Panc1 (cell line): ENCODE data around the gene LY6G5B. TPM values are rescaled to one million over a fixed set of nuclear protein-coding genes. Genes with fewer than 3 reads are reported as not detected.

Source experiments
- ATAC-seq: fragments of 200-7000 bp; cut with Tn5 transposase; 2 replicates; pipeline ENCODE4 v1.9.1; 2020; ENCODE audit warnings: mild to moderate bottlenecking, moderate library complexity
- BruUV-seq: library from RNA; stranded (reverse); fragments of 400-500 nt; replicated peaks from 2 replicates; lab custom pipeline; 2021; lab: Mats Ljungman, UMichigan
- CTCF ChIA-PET: fragments of 300-600 bp; sonication (Branson Sonifier 250); formaldehyde crosslinking; loops from one replicate; lab custom pipeline; 2022; ENCODE audit warnings: antibody characterized with exemption; lab: Charles Lee
- POLR2A ChIA-PET: fragments of 300-600 bp; sonication (Branson Sonifier 250); formaldehyde crosslinking; loops from one replicate; lab custom pipeline; 2022; ENCODE audit warnings: antibody characterized with exemption; lab: Charles Lee
- DNase-seq: peaks from one replicate; pipeline ENCODE4 v3.0.0-alpha.2; 2010; ENCODE audit warnings: low read depth, low spot score
- H3K27ac ChIP-seq: 2 replicates; pipeline ENCODE4 v1.5.1; 2011; ENCODE audit warnings: mild to moderate bottlenecking, low read length, inconsistent platforms
- H3K27me3 ChIP-seq: fragments of 200-500 bp; sonication (Bioruptor generic); 2 replicates; pipeline ENCODE4 v1.6.0; 2014; ENCODE audit warnings: low read length, inconsistent platforms; ENCODE audit not compliant: control insufficient read depth, insufficient read depth
- H3K36me3 ChIP-seq: fragments of 200-500 bp; sonication (Bioruptor generic); 2 replicates; pipeline ENCODE4 v1.5.1; 2014; ENCODE audit warnings: inconsistent platforms, mild to moderate bottlenecking, low read length, moderate library complexity; ENCODE audit not compliant: control insufficient read depth, insufficient read depth
- H3K4me1 ChIP-seq: 2 replicates; pipeline ENCODE4 v1.5.1; 2011; ENCODE audit warnings: inconsistent platforms, mild to moderate bottlenecking, low read length, moderate library complexity; ENCODE audit not compliant: control insufficient read depth, insufficient read depth
- H3K4me3 ChIP-seq, 2 experiments: 2 replicates each; pipeline ENCODE4 v1.5.1; 2011 to 2012; ENCODE audit warnings: low read depth in 2 of 2, low read length in 2 of 2, mild to moderate bottlenecking in 2 of 2, inconsistent platforms in 1 of 2, moderate library complexity in 1 of 2
- H3K9me3 ChIP-seq: fragments of 200-500 bp; sonication (Bioruptor generic); 2 replicates; pipeline ENCODE4 v1.5.1; 2014; ENCODE audit warnings: low read depth, mild to moderate bottlenecking, inconsistent platforms, low read length, moderate library complexity; ENCODE audit not compliant: control insufficient read depth, insufficient read depth
- CTCF ChIP-seq: fragments of 450-650 bp; IDR thresholded peaks from 2 replicates; pipeline ENCODE4 v1.5.1; 2017; ENCODE audit warnings: mild to moderate bottlenecking
- POLR2AphosphoS5 ChIP-seq: IDR thresholded peaks from 2 replicates; pipeline ENCODE4 v1.6.1; 2012; ENCODE audit warnings: mild to moderate bottlenecking, low read depth, low read length, moderate library complexity
- REST ChIP-seq, 2 experiments: IDR thresholded peaks; 2 replicates each; pipeline ENCODE4 v1.6.1; 2011 to 2012; ENCODE audit warnings: low read depth in 2 of 2, control low read depth in 1 of 2, low read length in 1 of 2, mild to moderate bottlenecking in 1 of 2, moderate library complexity in 1 of 2; ENCODE audit not compliant: insufficient read depth in 1 of 2
- SIN3A ChIP-seq: IDR thresholded peaks from 2 replicates; pipeline ENCODE4 v1.6.1; 2012; ENCODE audit warnings: low read depth, mild to moderate bottlenecking, low read length, moderate library complexity, borderline replicate concordance; ENCODE audit not compliant: insufficient read depth
- TCF7L2 ChIP-seq: IDR thresholded peaks from 2 replicates; pipeline ENCODE4 v1.6.1; 2011; ENCODE audit warnings: mild to moderate bottlenecking, low read depth, low read length, inconsistent platforms
- in situ Hi-C: cut with HindIII; loops from 2 replicates; pipeline ENCODE4 v1.10.0; 2016; ENCODE audit warnings: low sequenced_read_pairs, low pct_unique_long_range_greater_than_20kb
- intact Hi-C: fragments of 100-400 bp; cut with micrococcal nuclease; formaldehyde crosslinking; loops from one replicate; pipeline ENCODE4 v1.10.0; 2022; ENCODE audit not compliant: unreplicated experiment
- total RNA-seq: library from RNA; stranded (reverse); gene quantifications from one replicate; pipeline ENCODE4 v1.2.1, GENCODE V29; 2021; ENCODE audit not compliant: unreplicated experiment

The LY6G5B gene
- total RNA-seq, 1 experiment from 2014 or later: 21.2 TPM

- no peak for DNase-seq
- H3K4me3 ChIP-seq: peak overlapping the region; percentile 77 to 83
- POLR2A ChIA-PET: interaction anchor here (0.6 to 2.1 kb wide), 6 partner anchors 10 to 169 kb away, joined by 3 to 10 read pairs (median 3); partner anchors contain the start of gene C6orf47
- CTCF ChIA-PET: no interaction called here
- in situ Hi-C loops: no loop called here
- H3K36me3 ChIP-seq: peaks cover 17% of the 10 kb centered on the region
- intact Hi-C loops: no loop called here
- H3K27me3 ChIP-seq: no peaks in the 10 kb centered on the region
- H3K27ac ChIP-seq: peak overlapping the region; percentile 99
- no peak for TF ChIP-seq POLR2AphosphoS5
- TF ChIP-seq REST (IDR thresholded peaks at IDR 0.05; ENCODE audit: insufficient read depth in 1 of 2, low read depth in 2 of 2, low read length in 1 of 2): no peak
- TF ChIP-seq CTCF: no peak
- no peak for TF ChIP-seq SIN3A
- no peak for TF ChIP-seq TCF7L2
- no TSS peak for BruUV-seq
- no peaks in the 10 kb centered on the region for H3K9me3 ChIP-seq
- peak; percentile 70 for ATAC-seq
- H3K4me1 ChIP-seq: peaks cover 13% of the 10 kb centered on the region
These were observed 18.1 kb upstream of the LY6G5B start for GRCh38 chr6:31651602-31652191.

- Histone ChIP-seq H3K27me3 (no peaks in the 10 kb centered on the region), H3K27ac (peak overlapping the region; percentile 99), H3K4me1 (peaks cover 22% of the 10 kb centered on the region), H3K9me3 (no peaks in the 10 kb centered on the region), H3K36me3 (peaks cover 13% of the 10 kb centered on the region), H3K4me3 (peak overlapping the region; percentile 77 to 83)
- CTCF ChIA-PET: interaction anchor here (0.6 kb wide), 1 partner anchor 254 kb away, joined by 4 read pairs; no protein-coding TSS in a partner anchor
- POLR2A ChIA-PET: interaction anchor here (0.5 to 2.1 kb wide), 7 partner anchors 8 to 974 kb away, joined by 3 to 10 read pairs (median 5); partner anchors contain the start of gene C6orf47
- TSS peak; percentile 99 for BruUV-seq
- peak; percentile 85 for ATAC-seq
- TF ChIP-seq POLR2AphosphoS5 (peak; percentile 62), REST (IDR thresholded peaks at IDR 0.05; ENCODE audit: insufficient read depth in 1 of 2, low read depth in 2 of 2, low read length in 1 of 2) (0 out of 4 replicates have a peak, but pooled peaks of 1 of the 2 experiments have one; percentile 21), TCF7L2 (no peak; the same call in none of the 2 replicates), CTCF (no peak)
- DNase-seq: no peak
- intact Hi-C loops (no loop called here), in situ Hi-C loops (no loop called here)
These were observed 16.7 kb upstream of the LY6G5B start for GRCh38 chr6:31652925-31653724.
